Osteocyte (in vitro differentiated cells): ENCODE results near the gene SLC16A9. TPM values are rescaled to one million over a fixed set of nuclear protein-coding genes. Genes with fewer than 3 reads are reported as not detected.

Experiments
- DNase-seq: peaks from one replicate; pipeline ENCODE4 v3.0.0; 2021; ENCODE audit warnings: mixed read lengths; ENCODE audit not compliant: unreplicated experiment; ENCODE audit errors: extremely low spot score
- H3K27ac Mint-ChIP-seq: one replicate; pipeline ENCODE4 v1.8.0; 2021; ENCODE audit warnings: mild to moderate bottlenecking, mixed read lengths; ENCODE audit not compliant: unreplicated experiment
- H3K27me3 Mint-ChIP-seq: one replicate; pipeline ENCODE4 v1.8.0; 2021; ENCODE audit warnings: mixed read lengths; ENCODE audit not compliant: unreplicated experiment
- H3K36me3 Mint-ChIP-seq: one replicate; pipeline ENCODE4 v1.8.0; 2021; ENCODE audit warnings: mixed read lengths; ENCODE audit not compliant: unreplicated experiment
- H3K4me1 Mint-ChIP-seq: one replicate; pipeline ENCODE4 v1.8.0; 2021; ENCODE audit warnings: mixed read lengths; ENCODE audit not compliant: unreplicated experiment
- H3K4me3 Mint-ChIP-seq: one replicate; pipeline ENCODE4 v1.8.0; 2021; ENCODE audit warnings: mild to moderate bottlenecking, moderate library complexity, mixed read lengths; ENCODE audit not compliant: unreplicated experiment
- H3K9me3 Mint-ChIP-seq: one replicate; pipeline ENCODE4 v1.8.0; 2021; ENCODE audit warnings: mixed read lengths; ENCODE audit not compliant: unreplicated experiment
- total RNA-seq: library from RNA; stranded (reverse); gene quantifications from 2 replicates; pipeline ENCODE4 v1.2.1, GENCODE V29; 2021
- TF ChIP-seq, protein P1 (sequence below): fragments of 200-600 bp; sonication (generic); IDR thresholded peaks from 2 replicates; pipeline ENCODE4 v1.5.0; 2021; ENCODE audit warnings: antibody characterized with exemption, mild to moderate bottlenecking, moderate library complexity

SLC16A9 gene
- total RNA-seq, 1 donor from 2014 or later = 0.32 TPM

DNA sequence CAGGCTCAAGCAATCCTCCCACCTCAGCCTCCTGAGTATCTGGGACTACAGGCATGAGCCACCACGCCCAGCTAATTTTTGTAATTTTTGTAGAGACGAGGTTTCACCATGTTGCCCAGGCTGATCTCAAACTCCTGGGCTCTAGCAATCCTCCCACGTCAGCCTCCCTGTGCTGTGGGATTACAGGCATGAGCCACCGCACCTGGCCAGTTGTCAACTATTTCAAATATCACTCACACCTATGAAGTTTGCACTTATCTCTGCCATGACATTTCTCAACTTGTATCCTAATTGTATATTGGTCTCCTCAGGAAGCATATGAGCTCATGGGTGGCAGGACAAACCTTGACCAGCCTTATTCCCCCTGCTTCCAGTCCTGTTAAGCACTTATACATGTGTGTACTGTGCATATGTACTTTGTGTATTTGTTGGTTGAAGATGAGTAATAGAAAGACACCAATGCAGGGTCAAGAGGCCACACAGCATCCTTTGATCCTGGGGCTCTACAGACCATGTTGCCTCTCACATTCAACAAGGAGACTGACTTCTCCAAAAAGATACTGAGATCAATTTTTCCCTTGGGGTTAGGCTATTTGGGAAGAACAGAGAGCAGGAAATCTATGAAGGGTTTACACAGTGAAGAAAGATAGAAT is 82.2 kb downstream of the SLC16A9 start:
- H3K36me3 Mint-ChIP-seq = no peaks in the 10 kb centered on the region

DNA sequence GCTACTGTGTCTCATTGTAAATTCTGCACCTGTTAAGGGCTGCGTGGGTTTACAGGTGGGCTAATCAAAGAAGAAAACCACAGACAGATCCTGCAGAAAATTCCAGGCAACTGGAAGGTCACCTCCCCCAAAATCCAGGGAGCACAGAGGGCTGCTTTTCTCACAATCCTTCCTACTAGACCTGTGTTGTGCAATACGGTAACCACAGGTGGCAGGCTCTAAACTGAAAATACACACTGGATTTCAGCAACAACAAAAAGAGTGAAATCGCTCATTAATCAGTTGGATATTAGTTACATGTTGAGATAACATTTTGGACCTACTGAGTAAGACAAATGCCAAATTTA is 83.2 kb downstream of the SLC16A9 start:
- TF ChIP-seq, protein P1, sequence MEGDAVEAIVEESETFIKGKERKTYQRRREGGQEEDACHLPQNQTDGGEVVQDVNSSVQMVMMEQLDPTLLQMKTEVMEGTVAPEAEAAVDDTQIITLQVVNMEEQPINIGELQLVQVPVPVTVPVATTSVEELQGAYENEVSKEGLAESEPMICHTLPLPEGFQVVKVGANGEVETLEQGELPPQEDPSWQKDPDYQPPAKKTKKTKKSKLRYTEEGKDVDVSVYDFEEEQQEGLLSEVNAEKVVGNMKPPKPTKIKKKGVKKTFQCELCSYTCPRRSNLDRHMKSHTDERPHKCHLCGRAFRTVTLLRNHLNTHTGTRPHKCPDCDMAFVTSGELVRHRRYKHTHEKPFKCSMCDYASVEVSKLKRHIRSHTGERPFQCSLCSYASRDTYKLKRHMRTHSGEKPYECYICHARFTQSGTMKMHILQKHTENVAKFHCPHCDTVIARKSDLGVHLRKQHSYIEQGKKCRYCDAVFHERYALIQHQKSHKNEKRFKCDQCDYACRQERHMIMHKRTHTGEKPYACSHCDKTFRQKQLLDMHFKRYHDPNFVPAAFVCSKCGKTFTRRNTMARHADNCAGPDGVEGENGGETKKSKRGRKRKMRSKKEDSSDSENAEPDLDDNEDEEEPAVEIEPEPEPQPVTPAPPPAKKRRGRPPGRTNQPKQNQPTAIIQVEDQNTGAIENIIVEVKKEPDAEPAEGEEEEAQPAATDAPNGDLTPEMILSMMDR = no peak
- no peak overlapping the region for H3K27ac Mint-ChIP-seq
- H3K36me3 Mint-ChIP-seq = no peaks in the 10 kb centered on the region
- DNase-seq = no peak
- H3K4me3 Mint-ChIP-seq = no peak overlapping the region
- no peaks in the 10 kb centered on the region for H3K9me3 Mint-ChIP-seq
- no peaks in the 10 kb centered on the region for H3K4me1 Mint-ChIP-seq
- H3K27me3 Mint-ChIP-seq = peaks cover 28% of the 10 kb centered on the region

More for the DNA sequence above, 82.2 kb downstream of the SLC16A9 start:
- H3K4me1 Mint-ChIP-seq = no peaks in the 10 kb centered on the region
- DNase-seq = no peak
- TF ChIP-seq, protein P1 = no peak
- H3K27me3 Mint-ChIP-seq = peaks cover 30% of the 10 kb centered on the region
- no peaks in the 10 kb centered on the region for H3K9me3 Mint-ChIP-seq
- no peak overlapping the region for H3K4me3 Mint-ChIP-seq
- H3K27ac Mint-ChIP-seq = no peak overlapping the region

DNA sequence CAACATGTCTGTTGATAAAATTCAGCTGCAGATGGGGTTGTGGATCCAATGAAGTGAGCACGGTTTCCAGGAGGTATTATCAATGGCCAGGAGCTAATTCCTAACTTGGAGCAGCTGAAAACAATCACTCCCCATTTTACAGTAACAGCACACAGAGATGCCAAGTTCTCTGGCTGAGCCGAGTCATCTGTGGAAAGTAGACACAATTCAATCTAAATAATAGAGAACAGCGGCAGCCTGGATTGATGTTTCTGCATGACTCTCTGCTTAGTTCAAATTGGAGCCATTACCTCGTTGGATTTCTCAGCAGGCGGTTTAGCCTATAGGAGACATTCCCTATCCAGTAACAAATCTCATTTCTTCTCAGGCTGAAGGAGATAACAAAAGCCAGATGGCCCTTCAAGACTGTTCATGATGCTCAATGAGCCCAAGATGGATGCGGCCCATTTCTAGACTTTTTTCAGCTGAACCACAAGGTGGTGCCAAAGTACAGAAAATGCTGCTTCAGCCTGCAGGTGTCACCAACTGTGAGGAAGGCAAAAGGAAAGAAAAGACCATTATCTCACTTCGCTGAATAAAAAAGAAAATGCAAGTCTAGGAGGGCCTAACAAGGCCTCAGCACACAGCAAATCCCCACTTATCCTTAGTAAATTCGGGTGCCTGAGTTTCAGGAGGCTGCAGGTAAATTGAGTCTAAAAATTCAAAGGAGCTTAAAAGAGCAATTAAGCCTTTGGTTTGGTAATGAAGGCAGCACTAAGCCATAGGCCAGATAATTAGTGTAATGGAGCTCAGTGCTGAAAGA is 83.7 kb downstream of the SLC16A9 start:
- Mint-ChIP-seq H3K4me3 (no peak overlapping the region), H3K4me1 (no peaks in the 10 kb centered on the region), H3K36me3 (no peaks in the 10 kb centered on the region), H3K9me3 (no peaks in the 10 kb centered on the region), H3K27ac (no peak overlapping the region), H3K27me3 (peaks cover 25% of the 10 kb centered on the region)
- DNase-seq = no peak
- TF ChIP-seq, protein P1 = peak; percentile 88

DNA sequence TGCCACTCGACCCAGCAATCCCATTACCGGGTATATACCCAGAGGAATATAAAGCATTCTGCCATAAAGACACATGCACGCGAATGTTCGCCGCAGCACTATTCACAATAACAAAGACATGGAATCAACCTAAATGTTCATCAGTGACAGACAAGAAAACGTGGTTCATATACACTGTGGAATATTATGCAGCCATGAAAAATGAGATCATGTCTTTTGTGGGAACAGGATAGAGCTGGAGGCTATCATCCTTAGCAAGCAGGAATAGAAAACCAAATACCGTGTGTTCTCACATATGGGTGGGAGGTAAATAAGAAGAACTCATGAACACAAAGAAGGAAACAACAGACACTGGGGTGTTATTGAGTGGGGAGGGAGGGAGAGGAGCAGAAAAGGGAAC is 84.7 kb downstream of the SLC16A9 start:
- H3K27me3 Mint-ChIP-seq = peaks cover 18% of the 10 kb centered on the region
- H3K4me3 Mint-ChIP-seq = no peak overlapping the region
- H3K4me1 Mint-ChIP-seq = no peaks in the 10 kb centered on the region
- no peaks in the 10 kb centered on the region for H3K36me3 Mint-ChIP-seq
- no peak for DNase-seq
- no peaks in the 10 kb centered on the region for H3K9me3 Mint-ChIP-seq
- no peak overlapping the region for H3K27ac Mint-ChIP-seq
- TF ChIP-seq, protein P1 = no peak

DNA sequence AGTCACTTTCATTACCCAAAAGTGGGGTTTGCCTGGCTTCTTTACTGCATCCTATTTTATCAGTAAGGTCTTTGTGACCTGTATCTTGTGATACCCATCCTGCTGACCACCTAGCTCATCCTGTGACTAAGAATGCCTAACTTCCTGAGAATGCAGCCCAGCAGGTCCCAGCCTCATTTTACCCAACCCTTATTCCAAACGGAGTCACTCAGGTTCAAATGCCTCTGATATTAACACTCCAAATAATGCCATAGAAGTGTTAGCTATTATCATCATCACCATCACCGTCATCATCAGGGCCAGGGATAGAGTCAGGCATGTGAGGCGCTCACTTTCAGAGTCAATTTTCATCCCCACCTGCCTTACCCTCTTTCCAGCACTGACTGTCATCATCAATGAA is 85.5 kb downstream of the SLC16A9 start:
- Mint-ChIP-seq H3K4me3 (no peak overlapping the region), H3K4me1 (no peaks in the 10 kb centered on the region), H3K9me3 (no peaks in the 10 kb centered on the region), H3K36me3 (no peaks in the 10 kb centered on the region), H3K27ac (no peak overlapping the region), H3K27me3 (peaks cover 19% of the 10 kb centered on the region)
- TF ChIP-seq, protein P1 = no peak
- DNase-seq = no peak
